Common myeloid progenitor, CD34-positive (primary cell): ENCODE results near the gene ATF4.
A peak's percentile ranks its signal among the peaks of the same experiment; 100 is the strongest.
"Not testable (repeated sequence)": the region's sequence is repeated elsewhere in the genome, so short reads cannot be mapped to it uniquely, and the experiment has no call there.

Experiments
- CTCF ChIA-PET: fragments of 350-600 bp; sonication (Branson Sonifier 250); formaldehyde crosslinking; loops from one replicate; lab custom pipeline; 2021; ENCODE audit warnings: antibody characterized with exemption; lab: Charles Lee
- POLR2A ChIA-PET: fragments of 350-600 bp; sonication (Branson Sonifier 250); formaldehyde crosslinking; loops from one replicate; lab custom pipeline; 2021; ENCODE audit warnings: antibody characterized with exemption; lab: Charles Lee
- DNase-seq, 3 donors: peaks; one replicate each; pipeline versions ENCODE4 v3.0.0 to v3.0.0-alpha.2; 2013
- H3K27ac ChIP-seq, 2 experiments: 1 replicate in 1 of 2; 2 replicates in 1 of 2; pipeline ENCODE4 v1.7.0; 2013; ENCODE audit warnings: inconsistent platforms in 2 of 2, low read length in 2 of 2, mild to moderate bottlenecking in 2 of 2, low read depth in 1 of 2, moderate library complexity in 1 of 2; ENCODE audit not compliant: severe bottlenecking in 2 of 2, insufficient read depth in 1 of 2, poor library complexity in 1 of 2
- H3K27me3 ChIP-seq, 5 experiments: replicated peaks in 2 of 5; 1 replicate in 3 of 5; 2 replicates in 2 of 5; pipeline versions ENCODE4 v1.6.1 to v1.7.0; 2013; ENCODE audit warnings: low read length in 4 of 5, mild to moderate bottlenecking in 2 of 5, moderate library complexity in 2 of 5, inconsistent platforms in 1 of 5; ENCODE audit not compliant: insufficient read depth in 5 of 5, control insufficient read depth in 4 of 5
- H3K36me3 ChIP-seq, 4 experiments: 1 replicate in 2 of 4; 2 replicates in 2 of 4; pipeline versions ENCODE4 v1.6.1 to v1.7.0; 2013; ENCODE audit warnings: low read length in 3 of 4, control low read depth in 1 of 4, mild to moderate bottlenecking in 1 of 4; ENCODE audit not compliant: control insufficient read depth in 4 of 4, insufficient read depth in 4 of 4
- H3K4me1 ChIP-seq, 4 experiments: 1 replicate in 3 of 4; 2 replicates in 1 of 4; pipeline versions ENCODE4 v1.6.1 to v1.7.1; 2013; ENCODE audit warnings: low read length in 3 of 4, mild to moderate bottlenecking in 3 of 4, control low read depth in 1 of 4, inconsistent platforms in 1 of 4, moderate library complexity in 1 of 4; ENCODE audit not compliant: control insufficient read depth in 4 of 4, insufficient read depth in 4 of 4; ENCODE audit errors: control extremely low read depth in 1 of 4
- H3K4me3 ChIP-seq, 7 experiments: 1 replicate in 4 of 7; 2 replicates in 3 of 7; pipeline versions ENCODE4 v1.5.1 to v1.7.0; 2013; ENCODE audit warnings: mild to moderate bottlenecking in 7 of 7, low read length in 6 of 7, moderate library complexity in 6 of 7, inconsistent platforms in 2 of 7, low read depth in 2 of 7, control low read depth in 1 of 7; ENCODE audit not compliant: insufficient read depth in 4 of 7, control insufficient read depth in 1 of 7; ENCODE audit errors: extremely low read depth in 1 of 7
- H3K9me3 ChIP-seq, 5 experiments: 1 replicate in 4 of 5; 2 replicates in 1 of 5; pipeline versions ENCODE4 v1.6.1 to v1.7.1; 2013; ENCODE audit warnings: low read length in 4 of 5, mild to moderate bottlenecking in 2 of 5, inconsistent platforms in 1 of 5, low read depth in 1 of 5, moderate library complexity in 1 of 5; ENCODE audit not compliant: control insufficient read depth in 4 of 5, insufficient read depth in 2 of 5; ENCODE audit errors: control extremely low read depth in 1 of 5
- WGBS: methylation state at CpG from one replicate; pipeline ENCODE4 v1.1.5; 2013; ENCODE audit not compliant: insufficient coverage; 5-methylcytosine and 5-hydroxymethylcytosine counted together

Gene ATF4

DNA sequence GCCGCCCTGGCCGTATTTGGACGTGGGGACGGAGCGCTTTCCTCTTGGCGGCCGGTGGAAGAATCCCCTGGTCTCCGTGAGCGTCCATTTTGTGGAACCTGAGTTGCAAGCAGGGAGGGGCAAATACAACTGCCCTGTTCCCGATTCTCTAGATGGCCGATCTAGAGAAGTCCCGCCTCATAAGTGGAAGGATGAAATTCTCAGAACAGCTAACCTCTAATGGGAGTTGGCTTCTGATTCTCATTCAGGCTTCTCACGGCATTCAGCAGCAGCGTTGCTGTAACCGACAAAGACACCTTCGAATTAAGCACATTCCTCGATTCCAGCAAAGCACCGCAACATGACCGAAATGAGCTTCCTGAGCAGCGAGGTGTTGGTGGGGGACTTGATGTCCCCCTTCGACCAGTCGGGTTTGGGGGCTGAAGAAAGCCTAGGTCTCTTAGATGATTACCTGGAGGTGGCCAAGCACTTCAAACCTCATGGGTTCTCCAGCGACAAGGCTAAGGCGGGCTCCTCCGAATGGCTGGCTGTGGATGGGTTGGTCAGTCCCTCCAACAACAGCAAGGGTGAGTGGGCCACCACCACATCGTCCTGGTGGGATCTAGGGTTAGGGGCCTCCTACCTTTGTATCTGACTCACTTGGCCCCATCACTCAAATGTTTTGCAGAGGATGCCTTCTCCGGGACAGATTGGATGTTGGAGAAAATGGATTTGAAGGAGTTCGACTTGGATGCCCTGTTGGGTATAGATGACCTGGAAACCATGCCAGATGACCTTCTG is 934 bp downstream of the ATF4 start:
- WGBS: 5% methylated on average over 21 of the region's 28 CpGs
- Histone ChIP-seq H3K4me3 (peak overlapping the region; percentile 93 to 97 (median 95)), H3K27ac (peak overlapping the region; percentile 96 to 99), H3K4me1 (peaks cover 11 to 65% (median 60%) of the 10 kb centered on the region in 4 experiments), H3K36me3 (peaks cover 8 to 58% (median 38%) of the 10 kb centered on the region in 4 experiments)
- POLR2A ChIA-PET: interaction anchor here (0.6 to 1.7 kb wide), 4 partner anchors 8 to 507 kb away, joined by 3 to 17 read pairs (median 8); partner anchors contain the start of gene RPL3
- not testable (repeated sequence) for H3K27me3 ChIP-seq, H3K9me3 ChIP-seq
- peak; percentile 62 to 81 (median 72) for DNase-seq
- CTCF ChIA-PET: interaction anchor here (1.3 to 2.0 kb wide), 2 partner anchors 9 to 14 kb away, joined by 3 to 17 read pairs; no protein-coding TSS in a partner anchor

- Histone ChIP-seq H3K27ac (peak overlapping the region in 1 of 2 experiments; percentile 99), H3K36me3 (peaks cover 8 to 56% (median 36%) of the 10 kb centered on the region in 4 experiments), H3K4me3 (peak overlapping the region in 5 of 7 experiments; percentile 94 to 97 (median 95)), H3K4me1 (peaks cover 11 to 71% (median 66%) of the 10 kb centered on the region in 4 experiments)
- H3K27me3 ChIP-seq, DNase-seq, H3K9me3 ChIP-seq: not testable (repeated sequence)
- ChIA-PET POLR2A (interaction anchor here (1.2 kb wide), 1 partner anchor 20 kb away, joined by 6 read pairs; the partner anchor contains the start of gene MIEF1), CTCF (interaction anchor here (0.6 to 11.8 kb wide), 6 partner anchors 8 to 28 kb away, joined by 3 to 243 read pairs (median 6); no protein-coding TSS in a partner anchor)
- no CpG with 5 or more reads among the region's 5 CpGs for WGBS
Measured at GRCh38 chr22:39522091-39522490, 1.7 kb downstream of the ATF4 start.

GRCh38 chr22:39522567-39523300 is 2.4 kb downstream of the ATF4 start:
- H3K9me3 ChIP-seq: no peaks in the 10 kb centered on the region
- H3K36me3 ChIP-seq: peaks cover 8 to 54% (median 36%) of the 10 kb centered on the region in 4 experiments
- peak in 2 of 3 donors; percentile 42 to 44 for DNase-seq
- H3K4me3 ChIP-seq: peak overlapping the region in 4 of 7 experiments; percentile 94 to 97 (median 95)
- H3K27me3 ChIP-seq: no peaks in the 10 kb centered on the region
- 62% methylated on average over 12 of the region's 14 CpGs for WGBS
- peaks cover 11 to 78% (median 73%) of the 10 kb centered on the region in 4 experiments for H3K4me1 ChIP-seq
- POLR2A ChIA-PET: interaction anchor here (0.6 to 1.2 kb wide), 2 partner anchors 20 to 212 kb away, joined by 3 to 6 read pairs; partner anchors contain the start of gene MIEF1
- H3K27ac ChIP-seq: peak overlapping the region in 1 of 2 experiments; percentile 52
- CTCF ChIA-PET: interaction anchor here (0.6 to 11.8 kb wide), 7 partner anchors 8 to 28 kb away, joined by 3 to 243 read pairs (median 5); no protein-coding TSS in a partner anchor

DNA sequence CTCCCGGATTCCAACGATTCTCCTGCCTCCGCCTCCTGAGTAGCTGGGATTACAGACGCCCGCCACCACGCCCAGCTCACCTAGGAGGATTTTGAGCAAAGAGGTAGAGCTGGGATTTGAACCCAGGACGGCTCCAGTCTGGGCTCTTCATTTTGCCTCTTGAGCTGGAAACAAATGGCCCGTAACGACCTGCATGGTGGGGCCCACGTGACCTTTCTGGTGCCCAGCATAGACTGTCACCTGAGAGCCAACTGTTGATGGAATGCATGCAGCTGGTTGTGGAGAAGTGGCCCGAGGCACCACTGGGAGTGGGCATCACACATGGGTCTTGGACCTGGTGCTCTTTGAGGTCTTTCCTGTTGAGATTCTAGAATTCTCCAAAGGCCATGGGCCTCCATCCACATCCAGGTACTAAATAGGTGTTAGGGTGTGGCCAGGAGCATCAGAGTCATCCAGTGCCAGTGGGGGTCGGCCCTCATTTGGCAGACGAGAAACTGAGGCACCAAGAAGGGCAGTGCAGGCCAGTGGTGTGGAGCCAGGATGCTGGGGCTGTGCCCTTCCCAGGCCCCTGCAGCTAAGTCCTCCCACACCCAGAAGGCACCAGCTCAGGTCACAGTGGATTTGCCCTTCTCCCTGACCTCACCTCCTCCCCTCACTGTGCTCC is 3.9 kb downstream of the ATF4 start:
- no peaks in the 10 kb centered on the region for H3K27me3 ChIP-seq
- ChIA-PET CTCF (interaction anchor here (1.3 to 11.8 kb wide), 5 partner anchors 10 to 30 kb away, joined by 3 to 243 read pairs (median 5); no protein-coding TSS in a partner anchor), POLR2A (interaction anchor here (0.6 kb wide), 1 partner anchor 8 kb away, joined by 6 read pairs; no protein-coding TSS in a partner anchor)
- H3K36me3 ChIP-seq: peaks cover 11 to 65% (median 45%) of the 10 kb centered on the region in 4 experiments
- WGBS: 89% methylated on average over 12 of the region's 13 CpGs
- no peaks in the 10 kb centered on the region for H3K9me3 ChIP-seq
- peak overlapping the region in 1 of 2 experiments; percentile 12 for H3K27ac ChIP-seq
- no peak overlapping the region for H3K4me3 ChIP-seq
- no peak for DNase-seq
- peaks cover 6 to 80% (median 74%) of the 10 kb centered on the region in 4 experiments for H3K4me1 ChIP-seq

- ChIA-PET POLR2A (no interaction called here), CTCF (interaction anchor here (1.3 to 11.8 kb wide), 5 partner anchors 8 to 31 kb away, joined by 3 to 243 read pairs (median 6); no protein-coding TSS in a partner anchor)
- H3K36me3 ChIP-seq: peaks cover 11 to 73% (median 48%) of the 10 kb centered on the region in 4 experiments
- H3K27ac ChIP-seq: no peak overlapping the region
- WGBS: 96% methylated on average over 10 of the region's 10 CpGs
- peaks cover 6 to 83% (median 76%) of the 10 kb centered on the region in 4 experiments for H3K4me1 ChIP-seq
- no peak overlapping the region for H3K4me3 ChIP-seq
- H3K9me3 ChIP-seq: no peaks in the 10 kb centered on the region
- no peak for DNase-seq
- no peaks in the 10 kb centered on the region for H3K27me3 ChIP-seq
Measured at GRCh38 chr22:39524753-39525657, 4.6 kb downstream of the ATF4 start.
